Panc1 (cell line): Measurements from ENCODE around the gene C22orf15. TPM values are rescaled to one million over a fixed set of nuclear protein-coding genes. Genes with fewer than 3 reads are reported as not detected.

Experiments
- ATAC-seq: fragments of 200-7000 bp; cut with Tn5 transposase; 2 replicates; pipeline ENCODE4 v1.9.1; 2020; ENCODE audit warnings: mild to moderate bottlenecking, moderate library complexity
- BruUV-seq: library from RNA; stranded (reverse); fragments of 400-500 nt; replicated peaks from 2 replicates; lab custom pipeline; 2021; lab: Mats Ljungman, UMichigan
- CTCF ChIA-PET: fragments of 300-600 bp; sonication (Branson Sonifier 250); formaldehyde crosslinking; loops from one replicate; lab custom pipeline; 2022; ENCODE audit warnings: antibody characterized with exemption; lab: Charles Lee
- POLR2A ChIA-PET: fragments of 300-600 bp; sonication (Branson Sonifier 250); formaldehyde crosslinking; loops from one replicate; lab custom pipeline; 2022; ENCODE audit warnings: antibody characterized with exemption; lab: Charles Lee
- DNase-seq: peaks from one replicate; pipeline ENCODE4 v3.0.0-alpha.2; 2010; ENCODE audit warnings: low read depth, low spot score
- H3K27ac ChIP-seq: 2 replicates; pipeline ENCODE4 v1.5.1; 2011; ENCODE audit warnings: mild to moderate bottlenecking, low read length, inconsistent platforms
- H3K27me3 ChIP-seq: fragments of 200-500 bp; sonication (Bioruptor generic); 2 replicates; pipeline ENCODE4 v1.6.0; 2014; ENCODE audit warnings: low read length, inconsistent platforms; ENCODE audit not compliant: control insufficient read depth, insufficient read depth
- H3K36me3 ChIP-seq: fragments of 200-500 bp; sonication (Bioruptor generic); 2 replicates; pipeline ENCODE4 v1.5.1; 2014; ENCODE audit warnings: inconsistent platforms, mild to moderate bottlenecking, low read length, moderate library complexity; ENCODE audit not compliant: control insufficient read depth, insufficient read depth
- H3K4me1 ChIP-seq: 2 replicates; pipeline ENCODE4 v1.5.1; 2011; ENCODE audit warnings: inconsistent platforms, mild to moderate bottlenecking, low read length, moderate library complexity; ENCODE audit not compliant: control insufficient read depth, insufficient read depth
- H3K4me3 ChIP-seq, 2 experiments: 2 replicates each; pipeline ENCODE4 v1.5.1; 2011 to 2012; ENCODE audit warnings: low read depth in 2 of 2, low read length in 2 of 2, mild to moderate bottlenecking in 2 of 2, inconsistent platforms in 1 of 2, moderate library complexity in 1 of 2
- H3K9me3 ChIP-seq: fragments of 200-500 bp; sonication (Bioruptor generic); 2 replicates; pipeline ENCODE4 v1.5.1; 2014; ENCODE audit warnings: low read depth, mild to moderate bottlenecking, inconsistent platforms, low read length, moderate library complexity; ENCODE audit not compliant: control insufficient read depth, insufficient read depth
- CTCF ChIP-seq: fragments of 450-650 bp; IDR thresholded peaks from 2 replicates; pipeline ENCODE4 v1.5.1; 2017; ENCODE audit warnings: mild to moderate bottlenecking
- POLR2AphosphoS5 ChIP-seq: IDR thresholded peaks from 2 replicates; pipeline ENCODE4 v1.6.1; 2012; ENCODE audit warnings: mild to moderate bottlenecking, low read depth, low read length, moderate library complexity
- REST ChIP-seq, 2 experiments: IDR thresholded peaks; 2 replicates each; pipeline ENCODE4 v1.6.1; 2011 to 2012; ENCODE audit warnings: low read depth in 2 of 2, control low read depth in 1 of 2, low read length in 1 of 2, mild to moderate bottlenecking in 1 of 2, moderate library complexity in 1 of 2; ENCODE audit not compliant: insufficient read depth in 1 of 2
- SIN3A ChIP-seq: IDR thresholded peaks from 2 replicates; pipeline ENCODE4 v1.6.1; 2012; ENCODE audit warnings: low read depth, mild to moderate bottlenecking, low read length, moderate library complexity, borderline replicate concordance; ENCODE audit not compliant: insufficient read depth
- TCF7L2 ChIP-seq: IDR thresholded peaks from 2 replicates; pipeline ENCODE4 v1.6.1; 2011; ENCODE audit warnings: mild to moderate bottlenecking, low read depth, low read length, inconsistent platforms
- in situ Hi-C: cut with HindIII; loops from 2 replicates; pipeline ENCODE4 v1.10.0; 2016; ENCODE audit warnings: low sequenced_read_pairs, low pct_unique_long_range_greater_than_20kb
- intact Hi-C: fragments of 100-400 bp; cut with micrococcal nuclease; formaldehyde crosslinking; loops from one replicate; pipeline ENCODE4 v1.10.0; 2022; ENCODE audit not compliant: unreplicated experiment
- total RNA-seq: library from RNA; stranded (reverse); gene quantifications from one replicate; pipeline ENCODE4 v1.2.1, GENCODE V29; 2021; ENCODE audit not compliant: unreplicated experiment

The C22orf15 gene
- total RNA-seq, 1 experiment from 2014 or later = not detected

DNA sequence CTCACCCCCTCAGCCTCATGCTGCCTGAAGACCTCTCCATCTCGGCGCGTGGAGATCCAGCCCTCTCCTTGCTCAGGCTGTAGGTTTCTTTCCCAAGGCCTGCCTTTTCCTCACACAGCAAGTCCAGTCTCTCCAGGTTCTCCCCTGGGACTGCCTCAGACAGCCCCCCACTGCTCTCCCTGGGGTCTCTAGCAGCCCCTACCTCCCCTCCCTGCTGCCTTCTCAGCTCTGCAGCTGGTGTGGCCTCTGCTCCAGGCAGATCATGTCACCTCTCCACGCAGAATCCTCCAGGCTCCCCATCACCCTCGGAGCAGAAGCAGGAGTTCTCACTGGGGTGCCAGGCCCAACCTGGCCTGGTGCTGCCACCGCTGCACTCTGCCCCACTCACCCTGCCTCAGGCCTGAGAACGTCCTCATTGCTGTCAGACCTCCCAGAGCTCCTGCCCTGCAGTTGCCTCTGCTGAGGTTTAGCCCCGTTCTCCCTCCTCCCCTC, 39.1 kb downstream of the C22orf15 start:
- ATAC-seq (no peak), DNase-seq (no peak)
- in situ Hi-C loops (no loop called here), intact Hi-C loops (no loop called here)
- TF ChIP-seq REST (IDR thresholded peaks at IDR 0.05; ENCODE audit: insufficient read depth in 1 of 2, low read depth in 2 of 2, low read length in 1 of 2) (no peak), TCF7L2 (no peak), POLR2AphosphoS5 (no peak), CTCF (no peak), SIN3A (no peak)
- BruUV-seq = no TSS peak
- Histone ChIP-seq H3K36me3 (peaks cover 8% of the 10 kb centered on the region), H3K4me1 (no peaks in the 10 kb centered on the region), H3K4me3 (no peak overlapping the region), H3K27me3 (no peaks in the 10 kb centered on the region), H3K27ac (no peak overlapping the region), H3K9me3 (no peaks in the 10 kb centered on the region)
- POLR2A ChIA-PET = no interaction called here
- CTCF ChIA-PET = interaction anchor here (0.6 kb wide), 1 partner anchor 59 kb away, joined by 10 read pairs; no protein-coding TSS in a partner anchor

DNA sequence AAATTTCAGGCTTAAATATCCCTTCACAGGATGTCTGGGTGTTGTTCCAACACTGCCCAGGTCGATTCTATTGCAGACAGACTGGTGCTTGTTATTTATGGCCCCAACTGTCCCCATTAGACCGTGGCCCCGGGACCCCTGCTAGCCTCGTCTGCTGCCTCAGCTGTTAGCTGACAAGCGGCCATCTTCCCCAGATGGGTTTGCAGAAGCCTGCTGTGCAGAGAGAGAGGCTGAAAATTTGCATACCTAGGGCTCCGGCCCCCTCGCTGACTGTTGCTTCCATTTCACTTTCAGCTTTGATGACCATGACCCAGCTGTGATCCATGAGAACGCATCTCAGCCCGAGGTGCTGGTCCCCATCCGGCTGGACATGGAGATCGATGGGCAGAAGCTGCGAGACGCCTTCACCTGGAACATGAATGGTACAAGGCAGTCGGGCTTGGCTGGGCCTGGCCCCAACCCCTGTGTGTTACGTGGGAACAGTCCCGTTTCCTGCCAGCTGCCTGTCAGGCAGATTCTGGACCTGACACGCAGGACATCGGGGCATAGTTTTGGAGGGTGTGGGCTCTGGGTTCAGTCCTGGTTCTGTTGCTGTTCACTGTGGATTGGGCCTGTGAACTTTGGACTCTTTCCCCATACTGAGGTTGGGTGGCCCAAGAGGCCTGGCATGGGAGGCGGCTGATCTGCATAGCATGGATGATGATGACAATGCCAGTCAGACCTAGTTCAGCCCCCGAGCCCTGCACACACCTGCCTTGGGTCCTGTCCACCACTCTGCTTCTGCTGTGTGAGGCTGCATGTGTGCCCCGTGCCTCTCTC, 40.4 kb downstream of the C22orf15 start:
- intact Hi-C loops = no loop called here
- Histone ChIP-seq H3K27ac (no peak overlapping the region), H3K27me3 (no peaks in the 10 kb centered on the region), H3K36me3 (peaks cover 8% of the 10 kb centered on the region), H3K9me3 (no peaks in the 10 kb centered on the region), H3K4me1 (no peaks in the 10 kb centered on the region), H3K4me3 (no peak overlapping the region)
- in situ Hi-C loops = no loop called here
- TF ChIP-seq CTCF = no peak
- no peak for TF ChIP-seq SIN3A
- no peak for TF ChIP-seq TCF7L2
- TF ChIP-seq POLR2AphosphoS5 = no peak
- TF ChIP-seq REST (IDR thresholded peaks at IDR 0.05; ENCODE audit: insufficient read depth in 1 of 2, low read depth in 2 of 2, low read length in 1 of 2) = no peak
- ChIA-PET CTCF (no interaction called here), POLR2A (no interaction called here)
- ATAC-seq (no peak), DNase-seq (no peak)
- BruUV-seq = no TSS peak
